ENCODE data around the gene PLCE1.

DNA sequence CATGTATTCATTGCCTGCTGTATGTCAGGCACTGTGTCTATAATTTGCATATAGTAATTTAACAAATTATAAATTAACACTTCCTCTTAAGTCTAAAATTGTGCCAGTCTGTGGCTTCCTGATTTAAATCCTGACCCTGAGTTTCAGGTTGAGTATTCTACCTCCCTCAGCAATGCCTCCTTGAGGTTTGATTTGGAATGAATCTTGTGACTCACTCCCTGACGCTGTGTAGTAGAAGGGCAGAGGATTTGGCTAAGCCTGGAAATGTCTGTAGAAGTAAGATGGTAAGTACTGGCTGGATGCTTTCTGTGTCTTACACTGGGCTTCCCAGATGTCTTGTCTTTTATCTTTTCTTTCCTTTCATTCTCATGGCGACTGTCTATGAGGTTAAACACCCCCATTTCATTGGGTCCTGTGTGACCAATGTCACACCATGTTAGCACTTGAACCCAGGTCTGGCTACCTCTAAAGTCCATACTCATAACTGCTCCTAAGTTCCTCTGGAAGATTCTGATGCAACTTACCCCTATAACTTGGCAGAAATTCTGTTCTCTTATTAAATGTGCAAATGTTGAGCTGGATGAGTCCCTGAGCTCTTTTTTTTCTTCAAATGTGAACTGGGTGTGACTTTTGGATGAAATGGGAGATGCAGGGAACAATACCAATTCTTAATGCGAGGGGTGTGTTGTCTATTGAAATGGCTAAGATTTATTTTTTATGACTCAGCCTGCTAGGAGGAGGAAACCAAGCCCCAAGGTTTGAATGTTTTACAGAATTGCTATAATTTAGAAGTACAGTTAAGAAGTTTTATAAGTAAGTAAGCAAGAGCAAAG is 48.5 kb downstream of the PLCE1 start:
- TF ChIP-seq CTCF (IDR thresholded peaks at IDR 0.05) (peak; percentile 51), POLR2AphosphoS2 (conservative IDR thresholded peaks at IDR 0.05; ENCODE audit: low read length) (no peak), EHMT2 (IDR thresholded peaks at IDR 0.05; ENCODE audit: low read depth) (no peak), SREBF2 (IDR thresholded peaks at IDR 0.05) (no peak), POLR2A (IDR thresholded peaks at IDR 0.05; ENCODE audit: low read length) (no peak), MAZ (IDR thresholded peaks at IDR 0.05; ENCODE audit: borderline replicate concordance, low read depth, low read length) (no peak), ESRRA (IDR thresholded peaks at IDR 0.05; ENCODE audit: borderline replicate concordance, low read length) (no peak), NFE2L2 (conservative IDR thresholded peaks at IDR 0.05; ENCODE audit: low read length) (no peak), CHD4 (IDR thresholded peaks at IDR 0.05; ENCODE audit: borderline replicate concordance) (no peak), RFX5 (IDR thresholded peaks at IDR 0.05) (peak; percentile 67; the same call in 1 of the 2 replicates), MAFK (IDR thresholded peaks at IDR 0.05; ENCODE audit: partially characterized antibody) (no peak), SMC3 (IDR thresholded peaks at IDR 0.05) (peak; percentile 39)
- TF ChIP-seq, protein P1, sequence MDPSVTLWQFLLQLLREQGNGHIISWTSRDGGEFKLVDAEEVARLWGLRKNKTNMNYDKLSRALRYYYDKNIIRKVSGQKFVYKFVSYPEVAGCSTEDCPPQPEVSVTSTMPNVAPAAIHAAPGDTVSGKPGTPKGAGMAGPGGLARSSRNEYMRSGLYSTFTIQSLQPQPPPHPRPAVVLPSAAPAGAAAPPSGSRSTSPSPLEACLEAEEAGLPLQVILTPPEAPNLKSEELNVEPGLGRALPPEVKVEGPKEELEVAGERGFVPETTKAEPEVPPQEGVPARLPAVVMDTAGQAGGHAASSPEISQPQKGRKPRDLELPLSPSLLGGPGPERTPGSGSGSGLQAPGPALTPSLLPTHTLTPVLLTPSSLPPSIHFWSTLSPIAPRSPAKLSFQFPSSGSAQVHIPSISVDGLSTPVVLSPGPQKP (IDR thresholded peaks at IDR 0.05; ENCODE audit: low read depth, low read length): no peak
